HEK293T (cell line): Measurements from ENCODE around the gene OTUD3.

ENCODE experiments used
- CTCF ChIA-PET: fragments of 350-600 bp; formaldehyde crosslinking; extraction: SDS; loops from one replicate; lab custom pipeline; 2021; ENCODE audit warnings: antibody characterized with exemption, inconsistent platforms; lab: Yijun Ruan, JAX
- POLR2A ChIA-PET: fragments of 350-600 bp; formaldehyde crosslinking; extraction: SDS; loops from one replicate; lab custom pipeline; 2020; ENCODE audit warnings: antibody characterized with exemption, inconsistent platforms; lab: Yijun Ruan, JAX
- DNase-seq: peaks from one replicate; pipeline ENCODE4 v3.0.0; 2012; ENCODE audit warnings: mixed read lengths; ENCODE audit errors: extremely low spot score
- ARNT ChIP-seq: fragments of 450-650 bp; IDR thresholded peaks from 2 replicates; pipeline ENCODE4 v1.6.1; 2017; ENCODE audit warnings: mild to moderate bottlenecking
- BHLHE40 ChIP-seq: fragments of 450-650 bp; IDR thresholded peaks from 2 replicates; pipeline ENCODE4 v1.6.1; 2016; ENCODE audit warnings: mild to moderate bottlenecking, moderate library complexity, borderline replicate concordance
- CTBP1 ChIP-seq: fragments of 450-650 bp; IDR thresholded peaks from 2 replicates; pipeline ENCODE4 v1.6.1; 2016; ENCODE audit warnings: borderline replicate concordance
- ELF4 ChIP-seq: fragments of 450-650 bp; IDR thresholded peaks from 2 replicates; pipeline ENCODE4 v1.6.1; 2017; ENCODE audit warnings: antibody characterized with exemption
- FOXA1 ChIP-seq: fragments of 450-650 bp; IDR thresholded peaks from 2 replicates; pipeline ENCODE4 v1.6.1; 2016; ENCODE audit warnings: mild to moderate bottlenecking
- FOXK2 ChIP-seq: fragments of 450-650 bp; IDR thresholded peaks from 2 replicates; pipeline ENCODE4 v1.6.1; 2016; ENCODE audit warnings: mild to moderate bottlenecking
- FOXM1 ChIP-seq: fragments of 450-650 bp; IDR thresholded peaks from 2 replicates; pipeline ENCODE4 v1.6.1; 2017; ENCODE audit warnings: mild to moderate bottlenecking, borderline replicate concordance
- HDGF ChIP-seq: fragments of 450-650 bp; IDR thresholded peaks from 2 replicates; pipeline ENCODE4 v1.6.1; 2017; ENCODE audit warnings: antibody characterized with exemption, borderline replicate concordance
- L3MBTL2 ChIP-seq: fragments of 450-650 bp; conservative IDR thresholded peaks from 2 replicates; pipeline ENCODE4 v1.6.1; 2016; ENCODE audit warnings: mild to moderate bottlenecking
- LEF1 ChIP-seq: fragments of 450-650 bp; IDR thresholded peaks from 2 replicates; pipeline ENCODE4 v1.6.1; 2017; ENCODE audit warnings: mild to moderate bottlenecking, borderline replicate concordance
- NFRKB ChIP-seq: fragments of 450-650 bp; IDR thresholded peaks from 2 replicates; pipeline ENCODE4 v1.6.1; 2016; ENCODE audit warnings: mild to moderate bottlenecking, moderate library complexity
- SP1 ChIP-seq: fragments of 450-650 bp; IDR thresholded peaks from 2 replicates; pipeline ENCODE4 v1.6.1; 2017
- SUZ12 ChIP-seq: fragments of 450-650 bp; IDR thresholded peaks from 2 replicates; pipeline ENCODE4 v1.6.1; 2016; ENCODE audit warnings: mild to moderate bottlenecking
- TARDBP ChIP-seq: fragments of 450-650 bp; IDR thresholded peaks from 2 replicates; pipeline ENCODE4 v1.6.1; 2016
- ZNF384 ChIP-seq: fragments of 450-650 bp; IDR thresholded peaks from 2 replicates; pipeline ENCODE4 v1.6.1; 2016
- TF ChIP-seq, protein P1 (sequence below): fragments of 450-650 bp; IDR thresholded peaks from 2 replicates; pipeline ENCODE4 v1.6.1; 2016

The OTUD3 gene, protein sequence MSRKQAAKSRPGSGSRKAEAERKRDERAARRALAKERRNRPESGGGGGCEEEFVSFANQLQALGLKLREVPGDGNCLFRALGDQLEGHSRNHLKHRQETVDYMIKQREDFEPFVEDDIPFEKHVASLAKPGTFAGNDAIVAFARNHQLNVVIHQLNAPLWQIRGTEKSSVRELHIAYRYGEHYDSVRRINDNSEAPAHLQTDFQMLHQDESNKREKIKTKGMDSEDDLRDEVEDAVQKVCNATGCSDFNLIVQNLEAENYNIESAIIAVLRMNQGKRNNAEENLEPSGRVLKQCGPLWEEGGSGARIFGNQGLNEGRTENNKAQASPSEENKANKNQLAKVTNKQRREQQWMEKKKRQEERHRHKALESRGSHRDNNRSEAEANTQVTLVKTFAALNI

DNA sequence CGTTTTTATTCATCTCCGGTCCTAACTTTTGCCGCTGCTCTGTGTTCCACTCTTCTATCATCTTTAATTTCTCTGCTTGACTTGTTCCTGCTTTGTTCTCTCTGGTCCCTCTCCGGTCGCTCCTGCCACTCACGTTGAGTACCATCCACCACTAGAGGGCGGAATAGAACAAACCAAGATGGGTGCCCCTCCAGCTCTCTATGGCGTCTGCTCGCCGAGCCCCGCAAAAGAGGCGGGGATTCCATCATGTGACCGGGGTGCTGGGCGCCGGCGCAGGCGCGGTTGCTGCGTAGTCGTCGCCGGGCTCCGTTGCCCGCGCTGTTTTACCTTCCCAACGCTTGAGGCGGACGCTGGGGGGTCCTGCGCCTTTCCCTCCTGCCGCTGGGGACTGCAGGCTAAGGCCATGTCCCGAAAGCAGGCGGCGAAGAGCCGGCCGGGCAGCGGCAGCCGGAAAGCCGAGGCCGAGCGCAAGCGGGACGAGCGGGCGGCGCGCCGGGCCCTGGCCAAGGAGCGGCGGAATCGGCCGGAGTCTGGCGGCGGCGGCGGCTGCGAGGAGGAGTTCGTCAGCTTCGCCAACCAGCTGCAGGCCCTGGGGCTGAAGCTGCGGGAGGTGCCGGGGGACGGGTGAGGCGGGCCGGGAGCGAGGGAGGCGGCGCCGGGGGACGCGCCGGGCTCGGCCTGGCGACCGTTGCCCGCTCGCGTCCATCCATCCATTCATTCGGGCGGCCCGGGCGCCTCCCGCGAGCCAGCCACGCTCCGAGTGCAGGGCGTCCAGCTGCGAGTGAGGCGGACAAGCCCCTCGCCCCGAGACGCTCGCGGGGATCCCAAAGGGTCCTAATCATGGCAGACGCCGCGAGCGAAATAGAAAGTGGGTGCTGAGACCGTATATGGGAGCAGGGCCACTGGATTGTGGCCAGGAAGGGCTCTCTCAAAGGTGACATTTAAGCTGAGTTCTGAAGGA, at the start of gene OTUD3:
Gene OTUD3, plus strand, starts transcription at position 285 of the 961 bp plus-strand sequence. Its CDS starts 119 bp downstream, at position 404.
- DNase-seq, result peak; percentile 98
- TF ChIP-seq FOXM1 (no peak), ARNT (no peak), NFRKB (no peak), FOXA1 (no peak), SP1 (no peak), LEF1 (0 out of 2 replicates have a peak, but pooled peaks have one; percentile 39), CTBP1 (no peak), SUZ12 (no peak), HDGF (no peak), BHLHE40 (no peak), TARDBP (no peak), L3MBTL2 (peak; percentile 85)
- TF ChIP-seq, protein P1, sequence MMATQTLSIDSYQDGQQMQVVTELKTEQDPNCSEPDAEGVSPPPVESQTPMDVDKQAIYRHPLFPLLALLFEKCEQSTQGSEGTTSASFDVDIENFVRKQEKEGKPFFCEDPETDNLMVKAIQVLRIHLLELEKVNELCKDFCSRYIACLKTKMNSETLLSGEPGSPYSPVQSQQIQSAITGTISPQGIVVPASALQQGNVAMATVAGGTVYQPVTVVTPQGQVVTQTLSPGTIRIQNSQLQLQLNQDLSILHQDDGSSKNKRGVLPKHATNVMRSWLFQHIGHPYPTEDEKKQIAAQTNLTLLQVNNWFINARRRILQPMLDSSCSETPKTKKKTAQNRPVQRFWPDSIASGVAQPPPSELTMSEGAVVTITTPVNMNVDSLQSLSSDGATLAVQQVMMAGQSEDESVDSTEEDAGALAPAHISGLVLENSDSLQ, result peak; percentile 96
- ChIA-PET CTCF (interaction anchor here (1.0 to 1.3 kb wide), 3 partner anchors 16 to 121 kb away, joined by 3 to 7 read pairs (median 4); no protein-coding TSS in a partner anchor), POLR2A (interaction anchor here (0.6 to 2.3 kb wide), 13 partner anchors 9 to 625 kb away, joined by 3 to 11 read pairs (median 4); no protein-coding TSS in a partner anchor)

DNA sequence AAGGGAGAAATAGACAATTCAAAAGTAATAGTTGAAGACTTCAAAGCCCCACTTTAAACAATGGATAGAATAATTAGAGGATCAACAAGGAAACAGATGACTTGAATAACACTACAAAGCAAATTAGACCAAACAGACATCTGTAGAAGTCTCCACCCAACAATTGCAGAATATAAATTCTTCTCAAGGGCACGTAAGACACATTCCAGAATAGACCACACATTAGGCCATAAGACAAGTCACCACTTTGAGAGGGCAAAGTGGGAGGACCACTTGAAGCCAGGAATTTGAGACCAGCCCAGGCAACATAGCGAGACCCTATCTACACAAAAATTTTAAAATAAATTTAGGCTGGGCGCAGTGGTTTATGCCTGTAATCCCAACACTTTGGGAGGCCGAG, 46.6 kb upstream of the OTUD3 start:
- CTCF ChIA-PET, result no interaction called here
- DNase-seq, result no peak
- TF ChIP-seq TARDBP (no peak), ARNT (no peak), ZNF384 (no peak), SUZ12 (no peak)
- POLR2A ChIA-PET, result no interaction called here

DNA sequence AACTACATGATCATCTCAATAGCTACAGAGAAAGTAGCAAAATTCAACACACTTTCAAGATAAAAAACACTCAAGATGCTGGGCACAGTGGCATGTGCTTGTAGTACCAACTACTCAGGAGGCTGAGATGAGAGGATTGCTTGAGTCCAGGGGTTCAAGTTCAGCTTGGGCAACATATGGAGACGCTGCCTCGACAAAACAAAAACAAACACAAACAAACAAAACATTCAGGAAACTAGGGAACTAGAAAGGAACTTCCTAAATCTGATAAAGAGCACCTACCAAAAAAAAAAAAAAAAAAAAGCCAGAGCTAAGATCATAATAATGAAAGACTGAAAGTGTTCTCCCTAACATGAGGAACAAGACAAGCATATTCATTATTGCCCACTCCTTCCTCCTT, 44.3 kb upstream of the OTUD3 start:
- no peak for DNase-seq
- TF ChIP-seq ARNT, result no peak
- CTCF ChIA-PET, result no interaction called here
- POLR2A ChIA-PET, result no interaction called here

DNA sequence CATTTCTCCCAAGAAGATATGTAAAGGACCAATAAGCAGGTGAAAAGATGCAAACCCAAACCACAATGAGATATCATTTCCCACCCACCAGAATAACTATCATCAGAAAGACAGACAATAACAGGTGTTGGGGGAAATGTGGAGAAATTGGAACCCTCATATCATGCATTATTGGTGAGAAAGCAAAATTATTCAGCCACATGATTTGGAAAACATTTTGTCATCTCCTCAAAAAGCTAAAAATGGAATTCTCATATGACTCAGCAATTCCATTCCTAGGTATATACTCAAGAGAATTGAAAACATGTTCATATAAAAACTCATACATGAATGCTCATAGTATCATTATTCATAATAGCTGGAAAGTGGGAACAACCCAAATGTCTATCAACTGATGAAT, 42.0 kb upstream of the OTUD3 start:
- CTCF ChIA-PET, result no interaction called here
- POLR2A ChIA-PET, result no interaction called here
- no peak for DNase-seq
- TF ChIP-seq BHLHE40, result no peak
- no peak for TF ChIP-seq TARDBP
- no peak for TF ChIP-seq FOXA1
- TF ChIP-seq ELF4, result no peak
- TF ChIP-seq NFRKB, result no peak
- no peak for TF ChIP-seq SUZ12
- no peak for TF ChIP-seq SP1
- no peak for TF ChIP-seq HDGF
- TF ChIP-seq ZNF384, result no peak
- TF ChIP-seq L3MBTL2, result no peak
- no peak for TF ChIP-seq FOXM1
- TF ChIP-seq ARNT, result no peak
- TF ChIP-seq FOXK2, result no peak

DNA sequence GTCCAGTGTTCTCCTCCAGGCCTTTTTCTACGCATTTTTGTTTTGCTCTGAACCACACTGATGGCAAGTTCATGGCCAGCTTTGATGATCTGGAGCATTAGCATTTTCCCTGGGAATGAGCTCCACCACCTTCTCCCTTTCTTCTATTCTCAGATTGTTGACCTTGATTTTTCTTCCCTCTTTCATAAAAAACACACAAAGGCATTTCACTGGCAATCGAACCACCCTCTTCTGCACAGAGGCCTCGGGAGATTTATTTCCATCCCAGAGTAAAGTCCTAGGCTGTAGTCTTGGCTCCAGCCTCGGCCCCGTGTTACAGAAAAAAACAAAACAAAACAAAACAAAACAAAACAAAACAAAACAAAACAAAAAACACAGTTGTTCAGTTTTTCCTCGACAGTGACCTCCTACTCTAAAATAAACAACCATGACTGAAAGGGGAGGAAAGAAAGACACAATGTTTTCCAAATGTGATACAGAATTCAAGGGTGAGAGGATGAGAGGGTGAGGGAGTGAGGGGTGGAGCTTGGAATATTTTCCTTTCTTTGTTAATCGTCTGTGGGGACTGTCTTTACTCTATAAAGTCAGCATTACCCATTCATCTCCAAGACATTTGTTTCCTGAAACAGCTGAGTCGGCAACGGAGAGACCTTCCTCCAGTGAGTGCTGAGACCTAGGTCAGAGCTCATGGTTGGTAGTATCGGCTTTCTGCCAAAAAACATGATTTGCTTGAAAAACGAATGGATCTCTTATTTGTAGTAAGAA, 37.3 kb upstream of the OTUD3 start:
- ChIA-PET POLR2A (no interaction called here), CTCF (no interaction called here)
- DNase-seq, result no peak
- TF ChIP-seq CTBP1 (no peak), BHLHE40 (no peak), FOXA1 (no peak)

DNA sequence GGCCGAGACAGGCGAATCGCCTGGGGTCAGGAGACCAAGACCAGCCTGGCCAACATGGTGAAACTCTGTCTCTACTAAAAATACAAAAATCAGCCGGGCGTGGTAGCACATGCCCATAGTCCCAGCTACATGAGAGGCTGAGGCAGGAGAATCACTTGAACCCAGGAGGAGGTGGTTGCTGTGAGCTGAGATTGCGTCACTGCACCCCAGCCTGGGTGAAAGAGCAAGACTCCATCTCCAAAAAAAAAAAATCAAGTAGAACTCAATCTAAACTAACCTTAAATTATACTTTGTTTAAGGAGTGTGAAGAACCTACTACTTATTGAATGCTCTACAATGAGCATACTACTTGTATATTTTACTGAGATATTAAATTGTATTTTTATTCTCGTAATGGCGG, 36.6 kb upstream of the OTUD3 start:
- POLR2A ChIA-PET, result no interaction called here
- DNase-seq, result no peak
- no peak for TF ChIP-seq LEF1
- no peak for TF ChIP-seq SP1
- no peak for TF ChIP-seq FOXA1
- no peak for TF ChIP-seq CTBP1
- TF ChIP-seq FOXK2, result no peak
- TF ChIP-seq, protein P1, result no peak
- TF ChIP-seq FOXM1, result no peak
- TF ChIP-seq HDGF, result no peak
- TF ChIP-seq L3MBTL2, result no peak
- CTCF ChIA-PET, result no interaction called here
